ENCODE data around the gene TEAD4.
A peak's percentile ranks its signal among the peaks of the same experiment; 100 is the strongest.

The TEAD4 gene

GRCh38 chr12:3034067-3034750 lies 75.0 kb downstream of the TEAD4 start:
- DNase-seq, result peak; percentile 70

- DNase-seq, result no peak
Measured at GRCh38 chr12:3035171-3035570, 76.0 kb downstream of the TEAD4 start.

- DNase-seq, result no peak
Measured at GRCh38 chr12:3035815-3036702, 76.9 kb downstream of the TEAD4 start.

GRCh38 chr12:3036901-3037600 lies 77.9 kb downstream of the TEAD4 start:
- DNase-seq, result no peak

GRCh38 chr12:3038166-3038565 lies 79.0 kb downstream of the TEAD4 start:
- DNase-seq, result no peak

GRCh38 chr12:3038926-3039510 lies 79.8 kb downstream of the TEAD4 start:
- DNase-seq, result no peak

GRCh38 chr12:3040026-3040656 lies 80.9 kb downstream of the TEAD4 start:
- DNase-seq, result no peak

- no peak for DNase-seq
Measured at GRCh38 chr12:3040663-3041544, 81.7 kb downstream of the TEAD4 start.

- peak; percentile 67 for DNase-seq
Measured at GRCh38 chr12:3041558-3042164, 82.5 kb downstream of the TEAD4 start.

GRCh38 chr12:3042394-3042793 lies 83.2 kb downstream of the TEAD4 start:
- DNase-seq, result no peak

- DNase-seq, result no peak
Measured at GRCh38 chr12:3042826-3043225, 83.6 kb downstream of the TEAD4 start.

GRCh38 chr12:3043406-3043805 lies 84.2 kb downstream of the TEAD4 start:
- no peak for DNase-seq

- DNase-seq, result no peak
Measured at GRCh38 chr12:3044141-3044630, 85.0 kb downstream of the TEAD4 start.

- no peak for DNase-seq
Measured at GRCh38 chr12:3045494-3045893, 86.3 kb downstream of the TEAD4 start.

GRCh38 chr12:3045989-3046388 lies 86.8 kb downstream of the TEAD4 start:
- DNase-seq, result no peak

GRCh38 chr12:3046441-3047200 lies 87.4 kb downstream of the TEAD4 start:
- no peak for DNase-seq

- no peak for DNase-seq
Measured at GRCh38 chr12:3047961-3048360, 88.8 kb downstream of the TEAD4 start.

- no peak for DNase-seq
Measured at GRCh38 chr12:3048540-3048939, 89.3 kb downstream of the TEAD4 start.

GRCh38 chr12:3049176-3049575 lies 90.0 kb downstream of the TEAD4 start:
- no peak for DNase-seq

- DNase-seq, result no peak
Measured at GRCh38 chr12:3049611-3050249, 90.5 kb downstream of the TEAD4 start.
